OCI-LY3 (cell line): ENCODE results near the gene GRM4.

Experiments
- CTCF ChIP-seq: fragments of 200-600, 300-600 bp; sonication (generic); IDR thresholded peaks from 2 replicates; pipeline ENCODE4 v1.5.1; 2014; ENCODE audit warnings: antibody characterized with exemption, low read length, low read depth
- EZH2phosphoT487 ChIP-seq: fragments of 200-600 bp; shearing (Covaris generic); IDR thresholded peaks from 2 replicates; pipeline ENCODE4 v1.6.1; 2018; ENCODE audit warnings: antibody characterized with exemption, mixed run types, low read depth

GRCh38 chr6:34004706-34005105 lies 141.2 kb downstream of the GRM4 start:
- no peak for TF ChIP-seq CTCF
- TF ChIP-seq EZH2phosphoT487: no peak
